ENCODE results near the gene RIN3. TPM values are rescaled to one million over a fixed set of nuclear protein-coding genes. Genes with fewer than 3 reads are reported as not detected.

Gene RIN3
- total RNA-seq, 1 donor: 48.8 TPM

GRCh38 chr14:92575061-92575747 is 61.6 kb downstream of the RIN3 start:
- Histone ChIP-seq H3K9me3 (ENCODE audit: low read depth, low read length) (no peaks in the 10 kb centered on the region), H3K27me3 (ENCODE audit: insufficient read depth, low read length) (no peaks in the 10 kb centered on the region), H3K4me3 (ENCODE audit: low read length) (no peak overlapping the region), H3K4me1 (ENCODE audit: insufficient read depth, low read length) (peaks cover 40% of the 10 kb centered on the region)

DNA sequence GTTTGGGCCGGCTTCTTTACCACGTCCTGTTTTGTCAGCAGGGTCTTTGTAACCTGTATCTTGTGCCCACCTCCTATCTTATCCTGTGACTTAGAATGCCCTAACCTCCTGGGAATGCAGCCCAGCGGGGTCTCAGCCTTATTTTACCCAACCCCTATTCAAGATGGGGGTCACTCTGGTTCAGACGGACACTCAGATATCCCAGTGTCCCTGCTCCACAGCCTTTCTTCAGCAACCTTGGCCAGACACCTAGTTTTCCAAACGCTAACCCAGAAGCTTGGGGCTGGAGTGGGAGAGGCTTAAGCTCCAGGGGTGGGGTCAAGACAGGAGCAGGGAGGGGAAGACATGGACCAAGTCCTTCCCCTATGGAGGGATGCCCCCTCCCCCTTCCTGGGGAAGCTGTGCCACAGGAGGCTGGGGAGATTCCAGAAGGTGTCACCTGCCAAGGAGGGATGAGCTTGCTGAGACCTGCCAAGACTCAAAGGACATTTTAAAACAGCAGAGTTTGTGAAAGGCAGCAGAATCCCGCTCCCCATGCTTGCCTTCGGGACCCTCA is 62.2 kb downstream of the RIN3 start:
- H3K4me1 ChIP-seq (ENCODE audit: insufficient read depth, low read length): peaks cover 36% of the 10 kb centered on the region
- H3K4me3 ChIP-seq (ENCODE audit: low read length): no peak overlapping the region
- H3K27me3 ChIP-seq (ENCODE audit: insufficient read depth, low read length): no peaks in the 10 kb centered on the region
- H3K9me3 ChIP-seq (ENCODE audit: low read depth, low read length): no peaks in the 10 kb centered on the region

GRCh38 chr14:92577321-92577742 is 63.8 kb downstream of the RIN3 start:
- Histone ChIP-seq H3K27me3 (ENCODE audit: insufficient read depth, low read length) (no peaks in the 10 kb centered on the region), H3K9me3 (ENCODE audit: low read depth, low read length) (no peaks in the 10 kb centered on the region), H3K4me3 (ENCODE audit: low read length) (no peak overlapping the region), H3K4me1 (ENCODE audit: insufficient read depth, low read length) (peaks cover 38% of the 10 kb centered on the region)

GRCh38 chr14:92578511-92578910 is 64.9 kb downstream of the RIN3 start:
- Histone ChIP-seq H3K4me3 (ENCODE audit: low read length) (no peak overlapping the region), H3K4me1 (ENCODE audit: insufficient read depth, low read length) (peaks cover 48% of the 10 kb centered on the region), H3K27me3 (ENCODE audit: insufficient read depth, low read length) (no peaks in the 10 kb centered on the region), H3K9me3 (ENCODE audit: low read depth, low read length) (no peaks in the 10 kb centered on the region)

DNA sequence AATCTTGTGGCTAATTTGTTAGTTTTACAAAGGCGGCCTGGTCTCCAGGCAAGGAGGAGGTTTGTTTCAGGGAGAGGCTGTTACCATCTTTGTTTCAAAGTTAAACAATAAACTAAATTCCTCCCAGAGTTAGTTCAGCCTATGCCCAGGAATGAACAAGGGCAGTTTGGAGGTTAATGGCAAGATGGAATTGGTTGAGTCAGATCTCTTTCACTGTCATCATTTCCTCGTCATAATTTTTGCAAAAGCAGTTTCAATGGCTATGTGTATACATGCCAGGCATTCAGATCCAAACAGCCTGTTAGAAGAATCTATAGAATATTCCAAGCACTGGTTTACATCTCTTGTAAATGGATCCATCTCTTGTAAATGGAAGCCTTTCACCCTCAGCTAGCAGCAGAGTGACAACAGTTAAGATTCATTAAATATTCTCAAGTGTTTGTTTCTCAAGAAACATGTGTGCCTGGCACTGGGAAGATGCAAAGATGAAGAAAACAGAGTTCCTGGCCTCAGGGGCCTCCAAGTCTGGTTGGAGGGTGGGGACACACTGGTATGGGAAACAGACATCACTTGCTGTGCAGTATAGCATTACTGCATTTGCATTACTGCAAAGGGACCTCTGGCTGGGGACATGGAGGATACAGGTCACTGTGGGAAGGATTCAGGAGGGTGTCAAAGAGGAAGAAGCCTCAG is 65.8 kb downstream of the RIN3 start:
- Histone ChIP-seq H3K4me3 (ENCODE audit: low read length) (no peak overlapping the region), H3K4me1 (ENCODE audit: insufficient read depth, low read length) (peaks cover 57% of the 10 kb centered on the region), H3K27me3 (ENCODE audit: insufficient read depth, low read length) (no peaks in the 10 kb centered on the region), H3K9me3 (ENCODE audit: low read depth, low read length) (no peaks in the 10 kb centered on the region)

GRCh38 chr14:92581206-92581605 is 67.6 kb downstream of the RIN3 start:
- H3K4me1 ChIP-seq (ENCODE audit: insufficient read depth, low read length): peaks cover 70% of the 10 kb centered on the region
- H3K4me3 ChIP-seq (ENCODE audit: low read length): no peak overlapping the region
- no peaks in the 10 kb centered on the region for H3K9me3 ChIP-seq (ENCODE audit: low read depth, low read length)
- H3K27me3 ChIP-seq (ENCODE audit: insufficient read depth, low read length): no peaks in the 10 kb centered on the region

- Histone ChIP-seq H3K4me1 (ENCODE audit: insufficient read depth, low read length) (peaks cover 70% of the 10 kb centered on the region), H3K9me3 (ENCODE audit: low read depth, low read length) (no peaks in the 10 kb centered on the region), H3K4me3 (ENCODE audit: low read length) (no peak overlapping the region), H3K27me3 (ENCODE audit: insufficient read depth, low read length) (no peaks in the 10 kb centered on the region)
Observed at GRCh38 chr14:92581966-92582566, 68.5 kb downstream of the RIN3 start.

DNA sequence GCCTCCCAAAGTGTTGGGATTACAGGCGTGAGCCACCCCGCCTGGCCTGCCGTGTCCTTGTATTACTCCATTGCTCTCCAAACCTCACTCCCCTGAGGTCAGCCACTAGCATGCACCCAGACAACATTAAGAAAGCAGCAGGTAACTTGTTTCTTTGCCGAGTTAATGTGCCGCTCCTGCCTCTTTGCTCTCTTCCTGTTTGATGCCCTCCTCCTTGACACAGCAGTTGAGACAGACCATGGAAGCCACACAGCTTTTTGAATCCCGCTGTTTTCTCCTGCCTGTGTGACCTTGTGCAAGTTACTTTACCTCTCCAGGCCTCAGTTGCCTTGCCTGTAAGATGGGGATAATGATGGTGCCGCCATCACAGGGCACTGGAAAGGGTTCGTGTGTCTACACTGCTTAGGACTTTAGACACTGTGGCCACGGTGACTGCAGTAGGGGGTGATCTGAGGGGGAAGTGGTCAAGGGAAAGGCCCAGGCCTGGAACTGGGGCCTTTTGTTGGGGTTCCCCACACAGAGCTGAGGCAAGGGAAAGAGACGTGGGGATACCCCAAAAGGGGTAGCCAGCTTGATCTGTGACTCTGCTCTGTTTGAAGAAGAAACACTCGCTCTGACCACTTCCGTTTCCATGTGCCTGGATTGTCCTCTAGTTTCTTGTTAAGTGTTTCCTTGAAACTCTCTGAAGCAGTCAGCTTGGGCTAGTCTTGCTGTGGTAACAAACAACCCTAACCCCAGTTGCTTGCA is 69.3 kb downstream of the RIN3 start:
- Histone ChIP-seq H3K9me3 (ENCODE audit: low read depth, low read length) (no peaks in the 10 kb centered on the region), H3K4me3 (ENCODE audit: low read length) (no peak overlapping the region), H3K27me3 (ENCODE audit: insufficient read depth, low read length) (no peaks in the 10 kb centered on the region), H3K4me1 (ENCODE audit: insufficient read depth, low read length) (peaks cover 70% of the 10 kb centered on the region)

GRCh38 chr14:92584220-92584619 is 70.6 kb downstream of the RIN3 start:
- Histone ChIP-seq H3K9me3 (ENCODE audit: low read depth, low read length) (no peaks in the 10 kb centered on the region), H3K27me3 (ENCODE audit: insufficient read depth, low read length) (no peaks in the 10 kb centered on the region), H3K4me1 (ENCODE audit: insufficient read depth, low read length) (peaks cover 77% of the 10 kb centered on the region), H3K4me3 (ENCODE audit: low read length) (no peak overlapping the region)

GRCh38 chr14:92584816-92585215 is 71.2 kb downstream of the RIN3 start:
- no peaks in the 10 kb centered on the region for H3K27me3 ChIP-seq (ENCODE audit: insufficient read depth, low read length)
- no peak overlapping the region for H3K4me3 ChIP-seq (ENCODE audit: low read length)
- H3K9me3 ChIP-seq (ENCODE audit: low read depth, low read length): no peaks in the 10 kb centered on the region
- peaks cover 83% of the 10 kb centered on the region for H3K4me1 ChIP-seq (ENCODE audit: insufficient read depth, low read length)

DNA sequence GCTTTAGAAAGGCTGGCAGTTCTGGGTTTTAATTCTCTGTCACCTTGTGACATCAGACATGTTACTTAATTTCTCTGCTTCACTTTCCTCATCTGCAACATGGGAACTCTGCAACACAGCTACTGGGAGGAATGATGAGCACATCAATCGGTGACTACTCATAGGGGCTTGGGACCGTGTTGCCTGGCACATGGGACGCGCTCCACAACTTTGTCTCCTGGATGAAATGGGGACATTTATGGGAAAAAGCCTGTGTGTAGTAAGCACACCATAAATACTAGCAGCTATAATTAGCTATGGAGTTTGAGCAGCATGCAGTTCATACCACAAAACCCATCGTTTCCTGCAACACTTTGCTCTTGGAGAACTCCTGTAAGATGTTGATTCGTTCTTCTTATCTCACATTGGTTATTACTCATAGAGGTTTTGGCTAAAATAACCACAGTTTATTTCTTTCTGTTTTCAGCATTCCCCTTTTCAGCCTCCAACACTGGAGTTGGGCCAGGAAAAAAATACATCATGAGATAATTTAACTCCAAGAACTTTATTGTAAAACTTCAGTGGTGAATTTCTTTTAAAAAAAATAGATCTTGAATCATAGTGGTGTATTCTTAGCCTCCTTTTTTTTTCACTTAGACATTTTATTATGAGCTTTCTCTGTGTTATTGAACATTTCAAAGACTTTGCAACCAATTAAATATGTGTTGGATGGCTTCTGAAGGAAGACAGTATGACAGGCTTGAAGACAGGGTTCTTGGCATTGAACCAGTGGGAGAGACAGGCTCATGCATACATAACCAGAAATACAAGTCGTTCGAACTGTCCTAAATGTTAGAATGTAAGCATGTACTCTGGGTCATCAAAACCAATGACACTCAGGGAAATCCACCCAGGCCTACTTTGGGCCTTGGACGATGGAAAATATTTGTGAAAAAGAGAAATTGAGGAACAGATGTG is 72.7 kb downstream of the RIN3 start:
- Histone ChIP-seq H3K9me3 (ENCODE audit: low read depth, low read length) (no peaks in the 10 kb centered on the region), H3K4me3 (ENCODE audit: low read length) (peak overlapping the region; percentile 10), H3K4me1 (ENCODE audit: insufficient read depth, low read length) (peaks cover 97% of the 10 kb centered on the region), H3K27me3 (ENCODE audit: insufficient read depth, low read length) (no peaks in the 10 kb centered on the region)

DNA sequence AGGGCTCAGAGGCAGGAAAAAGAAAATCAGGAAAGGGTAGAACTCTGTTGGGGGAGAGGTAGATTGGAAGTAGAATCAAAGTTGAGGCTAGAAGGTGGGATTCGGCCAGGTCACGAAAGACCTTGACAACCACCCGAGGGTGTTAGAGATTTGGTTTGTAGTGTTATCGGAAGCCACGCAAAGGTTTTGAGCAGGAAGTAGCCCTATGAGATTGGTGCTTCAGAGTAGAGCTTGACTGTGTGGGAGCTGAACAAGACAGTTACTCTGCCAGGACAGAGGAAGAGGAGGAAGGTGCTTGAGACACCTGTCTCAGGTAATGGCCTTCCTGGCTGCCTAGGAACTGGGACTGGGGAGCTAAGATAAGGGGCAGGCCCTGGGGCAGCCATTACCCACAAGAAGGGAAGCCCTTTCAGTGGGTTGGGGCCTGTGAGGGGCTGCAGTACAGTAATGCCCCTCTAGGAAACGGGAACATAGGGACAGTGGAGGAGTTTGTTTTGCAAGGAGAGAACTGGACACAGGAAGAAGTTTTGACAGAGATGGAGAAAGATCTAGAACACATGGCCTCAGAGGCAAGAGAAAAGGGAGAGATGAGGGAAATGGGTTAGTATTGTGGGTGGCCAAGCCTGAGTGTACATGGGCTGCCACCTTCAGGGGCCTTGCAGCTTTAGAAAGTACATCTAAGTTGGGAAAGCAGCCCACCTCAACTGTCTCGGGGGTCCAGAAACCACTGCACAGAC is 73.5 kb downstream of the RIN3 start:
- no peak overlapping the region for H3K4me3 ChIP-seq (ENCODE audit: low read length)

DNA sequence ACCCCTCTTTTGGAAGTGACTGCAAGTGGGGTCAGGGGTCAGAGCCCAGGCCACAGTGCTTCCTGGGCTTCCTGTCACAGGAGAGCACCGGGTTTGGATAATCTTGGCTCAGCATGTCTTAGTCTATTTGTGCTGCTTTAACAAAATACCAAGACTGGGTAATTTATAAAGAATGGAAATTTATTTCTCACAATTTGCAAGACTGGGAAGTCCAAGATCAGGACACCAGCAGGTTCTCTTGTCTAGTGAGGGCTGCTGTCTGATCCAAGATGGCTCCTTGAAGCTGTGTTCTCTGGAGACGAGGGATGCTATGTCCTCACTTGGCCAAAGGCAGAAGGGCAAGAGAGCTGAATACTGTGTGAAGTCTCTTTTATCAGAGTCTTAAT is 74.1 kb downstream of the RIN3 start:
- Histone ChIP-seq H3K27me3 (ENCODE audit: insufficient read depth, low read length) (no peaks in the 10 kb centered on the region), H3K4me1 (ENCODE audit: insufficient read depth, low read length) (peaks cover 86% of the 10 kb centered on the region), H3K9me3 (ENCODE audit: low read depth, low read length) (no peaks in the 10 kb centered on the region), H3K4me3 (ENCODE audit: low read length) (no peak overlapping the region)

More for the DNA sequence above, 73.5 kb downstream of the RIN3 start:
- H3K4me1 ChIP-seq (ENCODE audit: insufficient read depth, low read length): peaks cover 91% of the 10 kb centered on the region
- no peaks in the 10 kb centered on the region for H3K27me3 ChIP-seq (ENCODE audit: insufficient read depth, low read length)
- no peaks in the 10 kb centered on the region for H3K9me3 ChIP-seq (ENCODE audit: low read depth, low read length)
